ENCODE data around the gene UNC13B. TPM values are rescaled to one million over a fixed set of nuclear protein-coding genes. Genes with fewer than 3 reads are reported as not detected.
"Not testable (repeated sequence)": the region's sequence is repeated elsewhere in the genome, so short reads cannot be mapped to it uniquely, and the experiment has no call there.

Gene UNC13B
- total and polyA plus RNA-seq, 7 donors: 14.6 to 25.6 (median 20.5) TPM

DNA sequence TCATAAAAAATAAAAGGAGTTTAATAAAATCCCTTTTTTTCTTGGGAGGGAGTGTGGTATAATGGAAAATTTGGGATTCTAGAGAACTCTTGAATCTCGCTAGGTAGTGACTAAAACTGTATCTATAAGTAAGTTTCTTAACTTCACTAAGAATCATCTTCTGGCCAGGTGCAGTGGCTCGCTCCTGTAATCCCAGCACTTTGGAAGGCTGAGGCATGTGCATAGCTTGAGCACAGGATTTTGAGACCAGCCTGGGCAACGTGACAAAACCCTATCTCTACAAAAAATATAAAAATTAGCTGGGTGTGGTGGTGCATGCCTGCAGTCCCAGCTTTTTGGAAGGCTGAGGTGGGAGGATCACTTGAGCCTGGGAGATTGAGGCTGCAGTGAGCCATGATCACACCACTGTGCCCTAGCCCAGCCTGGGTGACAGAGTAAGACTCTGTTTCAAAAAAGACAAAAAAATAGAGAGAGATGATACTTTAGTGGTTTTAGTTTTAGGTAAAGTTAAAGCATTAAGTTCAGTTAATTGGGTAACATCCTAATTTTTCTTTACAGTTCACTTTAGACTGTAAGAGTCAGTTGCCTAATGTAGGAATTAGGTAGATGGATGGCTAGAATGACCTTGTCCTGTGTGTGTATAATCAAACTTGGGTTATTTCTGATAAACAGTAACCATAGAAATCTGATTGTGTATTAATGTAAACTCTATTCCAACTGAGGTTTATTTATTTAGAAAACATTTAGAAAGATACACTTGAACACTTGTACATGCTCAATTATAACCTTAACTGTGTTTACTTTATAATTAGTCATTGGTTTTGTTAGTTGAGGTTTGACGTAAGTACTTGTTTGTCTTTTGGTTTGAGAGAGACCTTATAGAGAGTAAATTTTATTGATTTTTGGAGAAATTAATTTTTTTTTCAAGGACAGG, 17.8 kb downstream of the UNC13B start:
- Histone ChIP-seq H3K27me3 (no peaks in the 10 kb centered on the region), H3K27ac (no peak overlapping the region), H3K9me3 (no peaks in the 10 kb centered on the region), H3K4me1 (no peaks in the 10 kb centered on the region), H3K4me3 (no peak overlapping the region), H3K36me3 (no peaks in the 10 kb centered on the region)
- 47 to 77% methylated on average over 4 of the region's 4 CpGs for WGBS, 2 donors
- intact Hi-C loops (cut with DNase I): no loop called here
- TF ChIP-seq POLR2A (IDR thresholded peaks at IDR 0.05) (no peak), POLR2AphosphoS5 (IDR thresholded peaks at IDR 0.05) (no peak), CTCF (IDR thresholded peaks at IDR 0.05) (no peak), EP300 (IDR thresholded peaks at IDR 0.05) (no peak)
- DNase-seq: no peak

- WGBS, 2 donors: 90 to 94% methylated on average over 2 of the region's 2 CpGs
- H3K36me3 ChIP-seq: no peaks in the 10 kb centered on the region
- H3K4me3 ChIP-seq: no peak overlapping the region
- H3K4me1 ChIP-seq: no peaks in the 10 kb centered on the region
- no peak for DNase-seq
- no peak for TF ChIP-seq EP300 (IDR thresholded peaks at IDR 0.05)
- no peak for TF ChIP-seq CTCF (IDR thresholded peaks at IDR 0.05)
- TF ChIP-seq POLR2A (IDR thresholded peaks at IDR 0.05): no peak
- no peak for TF ChIP-seq POLR2AphosphoS5 (IDR thresholded peaks at IDR 0.05)
- intact Hi-C loops (cut with DNase I): no loop called here
- no peaks in the 10 kb centered on the region for H3K9me3 ChIP-seq
- H3K27me3 ChIP-seq: no peaks in the 10 kb centered on the region
- H3K27ac ChIP-seq: no peak overlapping the region
Measured at GRCh38 chr9:35180801-35181200, 19.0 kb downstream of the UNC13B start.

DNA sequence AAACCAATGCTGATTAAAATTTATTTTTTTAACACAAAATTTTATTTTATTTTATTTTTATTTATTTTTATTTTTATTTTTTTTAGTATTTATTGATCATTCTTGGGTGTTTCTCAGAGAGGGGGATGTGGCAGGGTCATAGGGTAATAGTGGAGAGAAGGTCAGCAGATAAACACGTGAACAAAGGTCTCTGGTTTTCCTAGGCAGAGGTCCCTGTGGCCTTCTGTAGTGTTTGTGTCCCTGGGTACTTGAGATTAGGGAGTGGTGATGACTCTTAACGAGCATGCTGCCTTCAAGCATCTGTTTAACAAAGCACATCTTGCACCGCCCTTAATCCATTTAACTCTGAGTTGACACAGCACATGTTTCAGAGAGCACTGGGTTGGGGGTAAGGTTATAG, 20.6 kb downstream of the UNC13B start:
- H3K27me3 ChIP-seq; intact Hi-C loops (cut with DNase I): not testable (repeated sequence)

DNA sequence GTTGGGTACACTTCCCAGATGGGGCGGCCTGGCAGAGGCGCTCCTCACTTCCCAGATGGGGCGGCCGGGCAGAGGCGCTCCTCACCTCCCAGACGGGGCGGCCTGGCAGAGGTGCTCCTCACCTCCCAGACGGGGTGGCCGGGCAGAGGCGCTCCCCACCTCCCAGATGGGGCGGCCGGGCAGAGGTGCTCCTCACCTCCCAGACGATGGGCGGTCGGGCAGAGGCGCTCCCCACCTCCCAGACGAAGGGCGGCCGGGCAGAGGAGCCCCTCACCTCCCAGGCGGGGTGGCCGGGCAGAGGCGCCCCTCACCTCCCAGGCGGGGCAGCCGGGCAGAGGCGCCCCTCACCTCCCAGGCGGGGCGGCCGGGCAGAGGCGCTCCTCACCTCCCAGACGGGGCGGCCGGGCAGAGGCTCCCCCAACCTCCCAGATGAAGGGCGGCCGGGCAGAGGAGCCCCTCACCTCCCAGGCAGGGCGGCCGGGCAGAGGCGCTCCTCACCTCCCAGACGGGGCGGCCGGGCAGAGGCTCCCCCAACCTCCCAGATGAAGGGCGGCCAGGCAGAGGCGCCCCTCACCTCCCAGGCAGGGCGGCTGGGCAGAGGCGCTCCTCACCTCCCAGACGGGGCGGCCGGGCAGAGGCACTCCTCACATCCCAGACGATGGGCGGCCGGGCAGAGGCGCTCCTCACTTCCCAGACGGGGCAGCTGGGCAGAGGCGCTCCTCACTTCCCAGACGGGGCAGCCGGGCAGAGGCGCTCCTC, 21.4 kb downstream of the UNC13B start:
- intact Hi-C loops (cut with DNase I); H3K4me1 ChIP-seq; H3K9me3 ChIP-seq; H3K27ac ChIP-seq; H3K36me3 ChIP-seq; DNase-seq; H3K4me3 ChIP-seq; H3K27me3 ChIP-seq: not testable (repeated sequence)
- WGBS, 2 donors: 96 to 98% methylated on average over 56 of the region's 56 CpGs

More for the DNA sequence above, 20.6 kb downstream of the UNC13B start:
- H3K9me3 ChIP-seq, DNase-seq, H3K27ac ChIP-seq, H3K4me3 ChIP-seq, H3K4me1 ChIP-seq, H3K36me3 ChIP-seq: not testable (repeated sequence)
- WGBS, 2 donors: 69 to 79% methylated on average over 3 of the region's 3 CpGs

- H3K4me1 ChIP-seq; H3K9me3 ChIP-seq; DNase-seq; H3K36me3 ChIP-seq; H3K27ac ChIP-seq; H3K27me3 ChIP-seq; H3K4me3 ChIP-seq; intact Hi-C loops (cut with DNase I): not testable (repeated sequence)
- 96 to 98% methylated on average over 53 of the region's 53 CpGs for WGBS, 2 donors
Measured at GRCh38 chr9:35183755-35184480, 22.1 kb downstream of the UNC13B start.

- no peaks in the 10 kb centered on the region for H3K9me3 ChIP-seq
- no peak for TF ChIP-seq POLR2A (IDR thresholded peaks at IDR 0.05)
- TF ChIP-seq CTCF (IDR thresholded peaks at IDR 0.05): no peak
- TF ChIP-seq POLR2AphosphoS5 (IDR thresholded peaks at IDR 0.05): no peak
- TF ChIP-seq EP300 (IDR thresholded peaks at IDR 0.05): no peak
- no peak for DNase-seq
- H3K27ac ChIP-seq: no peak overlapping the region
- WGBS, 2 donors: 48 to 80% methylated on average over 5 of the region's 5 CpGs
- intact Hi-C loops (cut with DNase I): no loop called here
- H3K4me1 ChIP-seq: no peaks in the 10 kb centered on the region
- H3K4me3 ChIP-seq: no peak overlapping the region
- peaks cover 0 to 6% (median 0%) of the 10 kb centered on the region in 4 donors for H3K36me3 ChIP-seq
- H3K27me3 ChIP-seq: no peaks in the 10 kb centered on the region
Measured at GRCh38 chr9:35186524-35186923, 24.7 kb downstream of the UNC13B start.

All from sigmoid colon (tissue), 7 donors.